GM21447 (cell line): ENCODE results near the gene FGF1.

Source experiments
- ATAC-seq: cut with Tn5 transposase; IDR thresholded peaks from one replicate; pipeline ENCODE4 v1.9.1; 2021; ENCODE audit not compliant: unreplicated experiment

FGF1 gene

DNA sequence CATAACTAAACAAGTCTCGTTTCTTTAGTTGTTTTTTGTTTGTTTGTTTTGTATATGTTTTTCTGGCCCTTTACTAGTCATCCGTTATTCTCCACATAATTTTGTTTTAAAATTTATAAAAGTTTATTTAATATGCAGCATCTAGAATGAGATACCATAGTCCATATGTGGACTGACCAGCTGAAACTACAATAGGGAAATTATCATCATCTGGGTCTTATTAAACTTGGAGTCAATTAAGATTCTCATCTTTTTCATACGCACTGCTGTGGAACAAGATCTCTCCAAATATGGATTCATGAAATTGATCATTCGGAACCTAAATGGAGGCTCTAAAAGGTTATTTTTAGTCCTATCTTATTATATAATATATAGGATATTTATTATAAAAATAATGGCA is 99.3 kb downstream of the FGF1 start:
- ATAC-seq = no peak

DNA sequence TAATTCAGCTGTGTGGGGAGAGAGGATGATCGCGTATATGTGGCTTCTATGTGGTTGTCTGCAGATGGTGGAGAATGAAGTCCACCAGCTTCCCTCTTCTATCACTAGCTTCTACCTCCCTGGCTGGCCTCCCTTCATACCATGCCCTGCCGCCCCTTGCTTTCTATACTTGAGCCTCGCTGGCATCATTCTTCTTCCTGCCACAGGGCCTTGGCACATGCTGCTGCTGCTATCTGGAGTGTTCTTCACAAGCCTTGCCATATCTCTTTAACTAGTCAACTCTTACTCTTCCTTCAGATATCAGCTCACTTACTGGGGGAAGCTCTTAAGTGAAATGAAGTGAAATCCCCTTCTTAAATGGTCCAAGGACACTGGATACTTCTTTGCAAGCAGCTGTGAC is 100.4 kb downstream of the FGF1 start:
- ATAC-seq = no peak

DNA sequence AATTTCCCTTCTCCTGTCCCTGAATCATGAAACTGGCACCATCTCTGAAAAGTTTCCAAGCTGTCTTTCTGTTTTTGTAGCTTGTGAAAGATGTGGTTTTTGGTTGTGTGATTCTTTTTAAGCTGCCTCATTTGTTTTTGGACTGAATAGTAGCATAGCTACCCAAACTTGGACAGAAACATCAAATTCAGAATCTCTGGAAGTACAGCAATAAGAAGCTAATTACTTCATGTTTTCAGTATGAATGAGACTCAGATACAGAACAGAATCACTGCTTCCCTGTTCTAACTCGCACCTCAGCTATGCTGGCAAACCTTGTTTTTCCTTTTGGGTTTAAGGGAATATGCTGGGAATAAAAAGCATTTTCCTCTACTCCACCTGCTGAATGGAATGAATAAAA is 101.0 kb downstream of the FGF1 start:
- no peak for ATAC-seq

DNA sequence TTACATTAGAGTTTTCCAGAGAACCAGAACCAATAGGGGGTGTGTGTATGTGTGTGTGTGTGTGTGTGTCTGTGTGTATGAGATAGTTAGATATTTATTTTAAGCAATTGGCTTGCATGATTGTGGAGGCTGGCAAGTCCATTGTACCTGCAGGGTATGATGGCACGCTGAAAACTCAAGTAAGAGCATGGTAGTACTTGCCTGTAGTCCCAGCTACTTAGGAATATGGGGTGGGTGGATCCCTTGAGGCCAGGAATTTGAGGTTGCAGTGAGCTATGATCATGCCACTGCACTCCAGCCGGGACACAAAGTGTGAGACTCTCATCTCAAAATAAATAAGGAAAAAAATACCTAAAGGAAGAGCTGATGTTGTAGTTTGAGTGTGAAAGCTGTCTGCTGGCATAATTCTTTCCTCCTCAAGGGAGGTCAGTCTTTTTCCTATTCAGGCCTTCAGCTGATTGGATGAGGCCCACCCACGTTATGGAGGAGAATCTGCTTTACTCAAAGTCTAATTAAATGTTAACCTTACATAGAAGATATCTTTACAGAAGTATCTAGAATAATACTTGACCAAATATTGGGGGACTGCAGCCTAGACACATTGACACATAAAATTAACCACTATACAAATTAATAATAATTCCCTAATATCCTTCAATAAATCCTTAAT is 107.6 kb downstream of the FGF1 start:
- ATAC-seq = no peak

DNA sequence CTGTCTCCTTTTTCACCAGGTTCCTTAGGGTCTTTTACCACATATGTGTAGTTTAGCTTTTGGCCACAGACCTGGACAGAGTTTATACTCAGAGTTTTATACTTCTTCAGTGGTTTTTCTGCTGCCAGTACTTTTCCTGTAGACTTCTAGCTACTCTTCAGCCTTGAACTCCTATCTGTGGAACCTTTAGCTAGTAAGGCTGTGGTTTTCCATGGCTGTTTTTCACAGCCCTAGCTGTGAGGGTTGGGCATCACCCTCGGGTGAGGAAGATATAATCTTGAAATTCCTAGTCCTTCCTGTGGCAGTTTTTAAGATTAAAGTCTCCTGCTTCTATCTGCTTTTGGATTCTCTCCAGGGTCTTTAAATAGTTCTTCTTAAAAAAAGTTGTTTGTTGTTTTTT is 109.1 kb downstream of the FGF1 start:
- ATAC-seq = no peak

DNA sequence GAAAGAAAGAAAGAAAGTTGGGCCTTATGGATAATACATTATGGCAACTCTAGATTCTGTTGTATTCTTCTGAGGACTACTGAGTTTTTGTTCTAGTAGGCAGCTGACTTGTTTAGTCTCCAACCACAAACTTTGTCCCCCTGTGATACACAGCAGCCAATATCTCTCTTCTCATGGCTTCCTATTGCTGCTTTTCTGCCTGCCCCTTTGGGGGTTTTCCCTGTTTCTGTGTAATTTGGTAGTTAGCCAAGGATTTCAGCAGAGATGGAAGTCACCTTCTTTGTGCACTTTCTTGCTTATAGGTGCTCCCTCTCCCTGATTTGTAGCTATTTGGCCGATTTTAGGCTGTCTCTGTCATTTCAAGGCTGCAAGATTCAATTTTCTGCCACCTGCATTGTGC is 109.6 kb downstream of the FGF1 start:
- no peak for ATAC-seq

DNA sequence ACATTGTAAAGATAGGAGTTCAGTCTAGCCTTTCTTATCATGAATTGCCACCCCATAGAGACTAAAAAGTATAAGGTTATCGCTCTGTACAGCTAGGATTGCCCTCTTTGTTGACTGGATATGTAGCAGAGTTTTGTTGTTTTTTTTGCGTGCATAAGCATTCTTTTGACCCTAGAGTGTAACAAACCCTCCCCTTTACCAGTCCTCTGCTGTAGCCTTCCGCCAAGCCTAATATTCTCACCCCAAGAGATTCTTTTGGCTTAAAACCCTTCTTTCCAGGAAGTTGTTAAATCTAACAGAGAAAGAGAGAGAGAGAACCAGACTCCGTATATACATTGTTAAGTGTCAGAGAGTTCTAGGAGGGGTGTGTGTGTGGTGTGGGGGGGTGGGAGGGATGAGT is 113.9 kb downstream of the FGF1 start:
- no peak for ATAC-seq

DNA sequence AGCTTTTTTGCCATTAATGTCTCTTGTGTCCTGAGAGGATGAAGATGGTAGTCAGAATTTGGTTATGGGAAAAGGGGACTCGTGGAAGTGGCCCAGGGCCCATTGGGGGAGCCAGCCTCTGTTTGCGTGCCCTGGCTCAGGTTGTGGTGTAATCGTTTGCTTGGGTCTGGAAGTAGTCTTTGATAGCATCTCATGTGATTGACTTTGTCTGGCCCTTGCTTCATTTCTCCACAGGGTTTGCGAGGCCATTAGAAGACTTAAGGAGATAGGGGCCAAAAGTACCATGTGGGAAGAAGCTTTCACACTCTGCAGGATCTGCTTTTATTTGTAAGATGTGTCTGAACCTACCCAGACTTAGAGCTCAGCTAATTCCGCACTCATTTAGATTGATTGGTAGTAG is 114.5 kb downstream of the FGF1 start:
- no peak for ATAC-seq

DNA sequence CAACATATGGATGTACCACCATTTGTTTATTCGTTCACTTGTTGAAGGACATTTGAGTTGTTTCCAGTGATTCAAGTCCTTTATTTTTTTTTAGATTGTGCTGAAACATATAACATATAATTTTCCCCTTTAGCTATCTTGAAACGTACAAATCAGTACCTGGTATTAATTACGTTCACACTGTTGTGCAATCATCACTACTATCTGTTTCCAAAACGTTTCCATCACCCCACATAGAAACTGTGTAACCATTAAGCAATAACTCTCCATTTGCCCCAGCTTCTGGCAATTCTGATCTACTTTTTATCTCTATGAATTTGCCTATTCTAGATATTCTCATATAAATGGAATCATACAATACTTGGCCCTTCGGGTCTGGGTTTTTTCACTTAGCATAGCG is 116.0 kb downstream of the FGF1 start:
- ATAC-seq = no peak

DNA sequence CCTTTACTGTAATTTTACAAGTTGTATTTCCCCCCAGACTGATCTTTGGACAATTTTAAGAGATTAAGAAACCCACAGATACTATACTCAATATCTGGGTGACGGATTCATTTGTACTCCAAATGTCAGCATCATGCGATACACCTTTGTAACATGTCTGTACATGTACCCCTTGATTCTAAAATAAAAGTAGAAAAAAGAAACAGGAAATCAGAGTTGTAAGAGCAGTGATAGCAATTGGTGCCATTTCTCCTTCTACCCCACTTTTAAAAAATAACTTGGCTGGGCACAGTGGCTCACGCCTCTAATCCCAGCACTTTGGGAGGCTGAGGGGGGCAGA is 116.9 kb downstream of the FGF1 start:
- no peak for ATAC-seq

DNA sequence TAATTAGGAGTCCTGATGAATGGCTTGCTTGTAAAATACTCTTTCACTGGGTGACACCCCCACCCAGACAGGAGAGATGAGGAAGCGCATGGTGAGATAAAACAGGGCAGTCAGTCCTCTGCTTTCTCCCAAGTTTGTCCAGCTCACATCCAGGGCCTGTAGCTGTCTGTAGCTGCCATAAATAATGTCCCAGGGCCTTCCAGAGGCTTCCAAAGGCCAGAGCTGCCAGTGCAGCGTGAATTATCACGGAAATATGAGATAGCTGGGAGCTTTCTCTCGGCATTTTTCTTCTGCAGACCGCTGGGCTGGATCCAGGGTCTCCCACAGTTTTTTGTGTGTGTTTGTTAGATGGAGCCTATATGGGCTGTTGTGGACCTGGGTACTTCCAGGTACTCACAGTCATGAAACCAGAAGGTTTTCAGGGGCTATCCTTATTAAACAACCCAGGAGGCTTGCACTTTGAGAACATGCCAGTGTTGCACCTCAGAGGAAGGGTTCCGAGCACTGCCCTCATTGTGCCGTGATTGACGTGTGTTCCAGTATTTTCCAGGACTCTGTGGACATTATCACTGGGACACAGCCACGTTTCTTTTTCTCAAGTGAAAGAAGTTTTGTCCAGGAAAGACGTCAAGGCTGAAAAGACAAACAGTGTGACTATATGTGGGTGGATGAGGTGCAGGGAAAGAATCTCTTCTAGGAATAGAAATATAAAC is 117.5 kb downstream of the FGF1 start:
- ATAC-seq = no peak

DNA sequence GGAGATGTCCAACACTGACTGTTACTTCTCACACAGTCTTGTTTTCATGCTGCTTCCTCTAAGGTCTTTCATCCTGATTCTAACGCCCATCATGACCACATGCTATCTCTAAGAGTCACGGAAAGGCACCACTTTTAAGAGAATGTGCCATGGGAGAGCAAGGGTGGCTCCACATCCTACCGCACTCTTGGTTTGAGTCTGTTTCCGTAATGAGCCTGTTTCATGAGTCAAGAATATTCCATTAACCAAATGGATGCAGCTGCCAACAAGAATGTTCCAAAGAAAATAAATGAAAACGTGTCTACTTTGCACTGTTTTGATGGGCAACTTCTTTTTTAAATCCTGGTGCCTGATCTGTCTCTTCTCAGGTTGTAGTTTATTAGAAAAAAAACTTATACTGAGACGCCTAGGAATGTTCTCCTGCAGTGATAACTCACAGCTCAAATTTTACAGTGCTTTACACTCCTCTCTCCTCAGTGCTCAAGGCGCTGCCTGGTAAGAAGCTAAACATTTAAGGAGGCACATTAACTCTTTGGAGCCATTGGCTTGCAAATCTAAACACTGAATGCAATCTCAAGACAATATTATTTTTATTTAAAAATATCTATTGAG is 124.3 kb downstream of the FGF1 start:
- ATAC-seq = no peak

DNA sequence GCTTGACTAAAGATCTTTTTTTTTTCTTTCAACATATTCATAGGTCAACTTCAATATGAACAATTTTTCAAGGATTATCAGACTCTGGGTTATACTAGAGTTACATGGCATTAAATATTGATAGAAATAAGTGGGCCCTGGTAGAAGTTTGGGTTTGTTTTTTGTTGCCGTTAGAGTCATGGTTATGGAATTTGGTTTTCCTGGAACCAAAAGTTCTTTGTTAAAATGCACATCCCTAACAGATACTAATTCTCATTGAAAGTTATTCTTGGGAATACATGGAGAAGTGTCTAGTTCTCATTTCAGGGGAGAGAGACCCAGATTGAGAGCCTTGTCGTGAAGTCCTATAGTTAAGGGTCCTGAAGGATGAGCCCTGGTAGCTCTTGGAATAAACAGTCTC is 124.9 kb downstream of the FGF1 start:
- ATAC-seq = no peak

DNA sequence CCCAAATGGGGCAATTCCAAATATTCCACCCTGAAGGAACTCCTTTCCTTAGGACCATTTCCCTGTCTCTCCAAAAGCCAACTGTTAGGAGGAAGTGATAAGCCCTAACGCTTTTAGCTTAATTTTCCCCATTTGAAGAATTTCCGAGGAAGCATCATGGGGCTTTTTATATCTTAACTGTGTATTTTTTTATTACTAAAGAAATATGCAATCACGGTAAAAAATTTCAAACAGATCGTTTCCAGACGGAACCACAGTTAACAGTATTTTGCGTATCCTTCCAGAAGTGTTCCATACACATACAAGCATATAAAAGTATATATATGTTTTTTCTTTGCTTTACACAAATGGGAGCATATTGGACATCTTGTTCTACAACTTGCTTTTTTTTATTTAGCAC is 133.8 kb downstream of the FGF1 start:
- ATAC-seq = no peak

DNA sequence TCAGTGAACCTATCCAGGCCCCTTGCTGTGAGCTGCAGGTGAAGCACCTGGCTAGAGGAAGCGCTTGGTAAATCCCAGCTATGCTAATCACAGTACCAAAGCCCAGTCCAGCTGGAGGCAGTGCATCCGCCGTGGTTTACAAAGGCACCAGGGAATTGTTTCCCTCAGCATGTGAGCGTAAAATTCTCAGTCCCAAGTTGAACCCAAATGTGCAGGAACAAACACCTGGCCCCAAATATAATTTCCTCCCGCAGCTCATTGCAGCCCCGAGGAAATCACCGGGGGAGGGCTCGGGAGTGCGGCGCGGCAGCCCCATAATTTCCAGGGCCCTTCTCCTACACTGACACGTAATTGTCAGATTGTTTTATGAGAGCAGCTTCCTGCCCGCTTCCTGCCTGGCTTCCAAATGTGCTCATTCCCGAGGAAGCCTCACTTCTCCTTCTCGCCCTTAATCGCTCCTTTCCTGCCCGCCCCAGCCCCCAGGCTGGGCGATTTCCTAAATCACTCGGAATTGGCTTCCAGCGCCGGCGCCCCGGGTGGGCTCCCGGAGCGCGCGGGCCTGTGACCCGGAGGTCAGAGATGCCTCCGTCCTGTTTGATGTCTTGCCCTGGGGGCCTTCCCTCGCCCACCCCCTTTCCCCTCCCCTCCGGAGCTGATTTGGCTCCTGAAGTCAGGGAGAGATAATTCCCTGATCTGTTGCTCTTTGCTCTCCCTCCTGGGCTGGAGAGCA is 134.4 kb downstream of the FGF1 start:
- no peak for ATAC-seq

DNA sequence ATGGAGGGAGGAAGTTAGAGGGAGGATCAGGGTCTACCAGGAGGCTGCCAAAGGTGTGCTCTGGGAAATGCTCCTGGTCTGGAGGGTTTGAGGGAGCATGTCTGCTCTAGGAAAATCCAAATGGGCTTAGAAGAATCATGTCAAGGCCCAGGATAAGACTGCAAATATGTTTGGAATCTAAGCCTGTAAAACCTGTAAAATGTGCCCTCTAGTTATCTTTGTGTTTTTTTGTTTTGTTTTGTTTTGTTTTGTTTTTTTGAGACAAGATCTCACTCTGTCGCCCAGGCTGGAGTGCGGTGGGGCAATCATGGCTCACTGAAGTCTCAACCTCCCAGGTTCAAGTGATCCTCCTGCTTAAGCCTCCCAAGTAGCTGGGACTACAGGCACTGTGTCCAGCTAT is 135.4 kb downstream of the FGF1 start:
- no peak for ATAC-seq

DNA sequence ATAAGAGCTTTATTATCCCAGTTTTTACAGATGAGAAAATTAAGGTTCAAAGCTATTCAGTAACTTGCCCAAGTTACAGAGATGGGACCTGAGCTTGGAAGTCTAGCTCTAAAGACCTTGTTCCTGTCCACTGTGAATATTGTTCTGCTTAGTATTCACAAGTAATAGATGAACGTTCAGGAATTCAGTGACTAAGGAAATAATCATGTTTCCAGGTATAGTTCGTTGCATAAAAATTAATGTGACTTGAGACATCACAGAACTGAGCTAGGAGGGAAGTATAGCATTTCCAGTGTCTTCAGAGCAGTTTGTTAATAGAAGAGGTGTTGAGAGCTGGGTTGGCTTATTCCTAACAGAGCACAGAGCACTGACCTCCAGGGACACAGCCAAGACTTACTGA is 136.1 kb downstream of the FGF1 start:
- ATAC-seq = no peak

DNA sequence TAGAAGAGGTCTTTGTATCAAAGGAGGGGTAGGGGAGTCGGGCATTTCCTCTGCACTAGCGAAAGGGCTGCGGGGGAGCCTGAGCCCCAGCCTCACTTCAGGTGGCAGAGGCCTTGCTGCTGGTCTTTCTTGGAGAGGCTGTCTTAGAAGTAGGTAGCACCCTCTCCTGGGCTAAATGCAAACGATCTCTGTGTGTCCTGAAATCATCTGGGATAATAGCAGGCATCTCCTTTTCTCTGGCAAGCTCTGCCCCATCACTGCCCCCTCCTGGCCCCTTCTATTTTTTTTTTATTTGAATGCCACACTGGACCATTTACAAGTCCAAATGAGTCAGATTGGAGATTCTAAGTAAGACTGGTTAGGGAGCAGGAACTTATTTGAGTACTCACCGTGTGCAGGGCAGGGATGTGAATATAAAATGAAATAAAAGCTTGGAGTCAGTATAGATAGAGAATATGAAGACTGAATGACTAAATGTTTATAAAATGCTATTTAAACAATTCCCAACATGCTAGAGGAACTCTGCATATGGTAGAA is 137.1 kb downstream of the FGF1 start:
- no peak for ATAC-seq

DNA sequence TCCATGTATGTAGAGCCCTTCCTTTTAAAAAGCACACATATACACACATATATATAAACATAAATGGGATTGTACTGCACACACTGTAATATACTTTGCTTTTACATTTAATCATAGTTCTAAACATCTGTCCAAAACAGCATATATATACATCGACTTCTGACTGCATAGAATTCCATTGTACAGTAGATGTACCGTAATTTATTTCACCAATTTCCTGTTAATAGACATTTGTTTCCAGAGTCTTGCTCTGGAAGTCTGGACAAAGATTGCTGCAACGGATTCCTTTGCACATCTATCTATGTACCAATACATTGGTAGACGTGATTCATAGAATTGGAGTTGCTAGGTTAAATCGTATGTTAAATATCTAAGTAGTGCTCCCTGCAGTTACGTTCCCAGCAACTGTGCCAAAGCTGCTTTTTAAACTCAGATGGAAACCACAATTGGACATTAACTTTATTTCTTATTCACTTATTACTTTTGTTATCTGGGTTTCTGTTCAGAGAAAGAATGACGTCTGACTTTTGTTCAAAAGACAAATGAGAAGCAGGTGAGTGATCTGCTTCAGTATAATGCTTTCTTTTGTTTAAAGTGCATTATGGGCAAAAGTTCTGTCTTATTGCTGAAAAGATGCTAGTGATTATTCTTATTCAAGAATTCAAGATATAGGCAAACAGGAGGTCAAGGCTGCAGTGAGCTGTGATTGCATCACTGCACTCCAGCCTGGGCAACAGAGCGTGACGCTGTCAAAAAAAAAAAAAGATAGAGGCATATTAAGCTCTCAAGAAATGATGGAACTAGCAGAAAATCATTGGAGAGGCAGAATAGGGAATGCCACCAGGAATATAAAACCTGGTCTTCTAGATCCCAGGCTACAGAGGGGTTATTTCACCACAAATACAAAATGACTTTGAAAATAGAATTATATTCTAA is 138.2 kb downstream of the FGF1 start:
- no peak for ATAC-seq

DNA sequence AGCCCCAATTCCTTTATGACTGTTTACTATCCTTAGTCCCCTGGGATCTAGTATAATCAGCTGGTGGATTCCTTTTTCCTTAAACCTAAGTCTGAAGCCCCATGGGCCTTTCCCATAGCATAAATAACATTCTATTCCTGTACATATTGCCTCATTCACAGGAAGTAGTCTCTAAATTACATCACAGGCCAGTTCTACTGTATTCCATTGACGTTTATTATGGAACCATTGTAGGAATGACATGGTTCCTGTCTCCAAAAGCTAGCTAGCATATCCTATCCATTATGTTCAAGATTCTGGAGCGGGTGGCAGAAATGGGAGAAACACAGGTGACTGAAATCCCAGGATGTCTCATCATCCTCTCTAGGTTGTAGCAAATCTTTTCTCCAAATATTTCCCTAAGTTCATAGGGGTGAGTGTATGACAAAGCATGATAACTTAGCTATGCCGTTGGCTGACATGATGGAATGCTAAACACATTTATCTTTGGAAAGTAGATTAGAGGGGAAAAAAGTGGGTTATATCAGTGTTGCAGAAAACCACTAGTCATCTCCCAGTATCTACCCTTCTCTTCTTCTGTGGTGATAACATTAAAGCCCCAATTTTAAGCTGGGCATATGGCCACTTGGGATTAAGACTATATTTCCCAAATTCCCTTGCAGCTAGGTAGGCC is 140.1 kb downstream of the FGF1 start:
- no peak for ATAC-seq
